IPS-18c (cell line): ENCODE measurements around the gene DKKL1.

Experiments used
- H3K4me3 ChIP-seq: 2 replicates; pipeline ENCODE4 v1.7.0; 2013; ENCODE audit warnings: low read depth, mild to moderate bottlenecking, low read length, moderate library complexity; ENCODE audit not compliant: insufficient read depth
- H3K9me3 ChIP-seq: one replicate; pipeline ENCODE4 v1.6.1; 2013; ENCODE audit warnings: mild to moderate bottlenecking, low read length, moderate library complexity; ENCODE audit not compliant: control insufficient read depth, insufficient read depth

The DKKL1 gene

DNA sequence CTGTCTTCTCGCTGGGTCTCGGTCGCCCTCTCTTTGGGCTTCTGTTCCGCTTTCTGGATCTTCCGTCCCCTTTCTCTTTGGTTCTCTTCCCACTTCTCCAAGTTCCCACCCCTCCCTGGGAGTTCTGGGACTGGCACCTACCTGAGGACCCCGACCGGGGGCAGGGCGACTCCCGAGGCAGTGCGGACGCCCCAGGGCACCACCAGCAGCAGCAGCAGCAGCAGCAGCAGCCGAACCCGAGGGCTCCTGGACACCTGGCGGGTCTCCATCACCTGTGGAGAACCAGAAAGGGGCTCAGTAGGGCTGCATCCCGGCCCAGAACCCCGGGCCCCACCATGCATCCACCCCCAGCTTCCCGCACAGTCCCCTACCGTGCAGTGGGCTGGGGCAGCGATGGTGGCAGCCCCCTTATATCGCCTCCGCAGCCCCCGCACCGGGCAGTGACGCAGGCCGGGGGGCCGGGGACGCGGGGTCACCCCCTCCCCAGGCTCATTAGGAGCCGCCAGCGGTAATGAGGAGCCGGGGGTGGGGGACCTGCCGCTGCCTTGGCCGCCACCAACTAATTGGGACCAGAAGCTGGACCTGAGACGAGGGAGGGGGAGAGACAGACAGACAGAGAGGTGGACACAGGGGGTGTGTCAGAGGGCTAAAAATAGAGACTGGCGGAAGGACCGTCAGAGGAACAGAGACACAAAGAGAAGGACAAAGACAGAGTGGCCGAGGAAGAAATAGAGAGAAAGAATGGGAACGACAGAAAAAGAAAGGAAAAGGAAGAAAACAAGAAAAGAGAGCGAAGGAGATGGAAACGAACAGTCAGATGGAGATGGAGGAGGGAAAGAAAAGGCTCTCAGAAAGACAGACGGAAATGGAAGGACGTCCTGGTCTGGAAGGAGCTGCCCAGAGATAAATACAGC, 59.7 kb downstream of the DKKL1 start, which contains the start of gene PTH2:
Gene PTH2 (minus strand): TSS at position 371 of the 914 bp plus-strand sequence. CDS start 102 bp downstream, at position 269.
- Histone ChIP-seq H3K9me3 (peaks cover 2% of the 10 kb centered on the region), H3K4me3 (peak within 1 kb of the TSS; percentile 51)

GRCh38 chr19:49423985-49424303, 60.3 kb downstream of the DKKL1 start:
- H3K4me3 ChIP-seq: no peak overlapping the region
- peaks cover 2% of the 10 kb centered on the region for H3K9me3 ChIP-seq
